HepG2 (cell line): Measurements from ENCODE around the gene LMAN2. TPM values are rescaled to one million over a fixed set of nuclear protein-coding genes. Genes with fewer than 3 reads are reported as not detected.

Source experiments
- ATF7 ChIP-seq, 2 experiments: fragments of 450-650 bp in 1 of 2; sonication (generic) in 1 of 2; formaldehyde crosslinking in 1 of 2; IDR thresholded peaks; 2 replicates each; pipeline versions ENCODE4 v1.4.0 to v1.6.1; 2016 to 2020; ENCODE audit warnings: antibody characterized with exemption in 1 of 2, mild to moderate bottlenecking in 1 of 2, missing genetic modification reagents in 1 of 2
- CEBPB ChIP-seq: IDR thresholded peaks from 2 replicates; pipeline ENCODE4 v1.6.1; 2011; ENCODE audit warnings: low read depth, low read length, improper control_type of control experiment, borderline replicate concordance
- ERF ChIP-seq: IDR thresholded peaks from 2 replicates; pipeline ENCODE4 v1.6.1; 2018; ENCODE audit warnings: missing biosample characterization, missing genetic modification reagents
- GMEB1 ChIP-seq: sonication (generic); formaldehyde crosslinking; IDR thresholded peaks from 2 replicates; pipeline ENCODE4 v1.5.1; 2020; ENCODE audit warnings: missing genetic modification reagents, mild to moderate bottlenecking, borderline replicate concordance
- GTF3A ChIP-seq: sonication (generic); formaldehyde crosslinking; conservative IDR thresholded peaks from 2 replicates; pipeline ENCODE4 v1.4.0; 2020; ENCODE audit warnings: mild to moderate bottlenecking, missing genetic modification reagents
- HDAC6 ChIP-seq: fragments of 200-600 bp; sonication (generic); IDR thresholded peaks from 2 replicates; pipeline ENCODE4 v1.7.0; 2017; ENCODE audit warnings: mild to moderate bottlenecking, antibody characterized with exemption, low read length, low read depth
- IRF2 ChIP-seq: IDR thresholded peaks from 2 replicates; pipeline ENCODE4 v1.6.1; 2018; ENCODE audit warnings: missing genetic modification reagents, missing compliant biosample characterization
- NR2F2 ChIP-seq: IDR thresholded peaks from 2 replicates; pipeline ENCODE4 v1.6.1; 2012; ENCODE audit warnings: low read depth, inconsistent platforms, borderline replicate concordance
- PITX1 ChIP-seq: sonication (generic); formaldehyde crosslinking; IDR thresholded peaks from 2 replicates; pipeline ENCODE4 v1.5.1; 2020; ENCODE audit warnings: mild to moderate bottlenecking, missing genetic modification reagents
- RFXANK ChIP-seq: IDR thresholded peaks from 2 replicates; pipeline ENCODE4 v1.6.1; 2016
- RORA ChIP-seq: sonication (generic); formaldehyde crosslinking; IDR thresholded peaks from 2 replicates; pipeline ENCODE4 v1.5.0; 2020; ENCODE audit warnings: mild to moderate bottlenecking, missing genetic modification reagents, moderate library complexity
- ZBTB42 ChIP-seq: sonication (generic); formaldehyde crosslinking; IDR thresholded peaks from 2 replicates; pipeline ENCODE4 v1.5.0; 2020; ENCODE audit warnings: mild to moderate bottlenecking, missing genetic modification reagents
- ZFP36L1 ChIP-seq: sonication (generic); formaldehyde crosslinking; IDR thresholded peaks from 2 replicates; pipeline ENCODE4 v1.8.0; 2022; ENCODE audit warnings: mild to moderate bottlenecking, missing genetic modification reagents, moderate library complexity
- ZFYVE20 ChIP-seq: sonication (generic); formaldehyde crosslinking; IDR thresholded peaks from 2 replicates; pipeline ENCODE4 v1.8.0; 2023; ENCODE audit warnings: low read depth, mild to moderate bottlenecking, moderate library complexity, missing genetic modification reagents, borderline replicate concordance
- ZNF263 ChIP-seq: sonication (generic); formaldehyde crosslinking; IDR thresholded peaks from 2 replicates; pipeline ENCODE4 v1.4.0; 2020; ENCODE audit warnings: missing genetic modification reagents
- ZNF34 ChIP-seq: sonication (generic); formaldehyde crosslinking; IDR thresholded peaks from 2 replicates; pipeline ENCODE4 v1.4.0; 2020; ENCODE audit warnings: mild to moderate bottlenecking, missing genetic modification reagents, borderline replicate concordance
- ZNF441 ChIP-seq: sonication (generic); formaldehyde crosslinking; IDR thresholded peaks from 2 replicates; pipeline ENCODE4 v1.7.0; 2021; ENCODE audit warnings: missing genetic modification reagents, borderline replicate concordance
- ZNF460 ChIP-seq: sonication (generic); formaldehyde crosslinking; IDR thresholded peaks from 2 replicates; pipeline ENCODE4 v1.5.1; 2020; ENCODE audit warnings: missing genetic modification reagents, mild to moderate bottlenecking, borderline replicate concordance
- ZNF468 ChIP-seq: sonication (generic); formaldehyde crosslinking; IDR thresholded peaks from 2 replicates; pipeline ENCODE4 v1.8.0; 2022; ENCODE audit warnings: mild to moderate bottlenecking, moderate library complexity, missing genetic modification reagents
- ZNF674 ChIP-seq: sonication (generic); formaldehyde crosslinking; IDR thresholded peaks from 2 replicates; pipeline ENCODE4 v1.5.0; 2020; ENCODE audit warnings: low read depth, mild to moderate bottlenecking, missing genetic modification reagents
- ZNF747 ChIP-seq: sonication (generic); formaldehyde crosslinking; IDR thresholded peaks from 2 replicates; pipeline ENCODE4 v1.8.1; 2023; ENCODE audit warnings: missing genetic modification reagents, mild to moderate bottlenecking, borderline replicate concordance
- ZNF772 ChIP-seq: sonication (generic); formaldehyde crosslinking; IDR thresholded peaks from 2 replicates; pipeline ENCODE4 v1.5.0; 2020; ENCODE audit warnings: mild to moderate bottlenecking, missing genetic modification reagents
- ZNF790 ChIP-seq: sonication (generic); formaldehyde crosslinking; IDR thresholded peaks from 2 replicates; pipeline ENCODE4 v1.8.0; 2022; ENCODE audit warnings: missing genetic modification reagents, mild to moderate bottlenecking, borderline replicate concordance
- ZNF879 ChIP-seq: sonication (generic); formaldehyde crosslinking; IDR thresholded peaks from 2 replicates; pipeline ENCODE4 v1.8.1; 2023; ENCODE audit warnings: missing genetic modification reagents
- ZSCAN22 ChIP-seq: sonication (generic); formaldehyde crosslinking; IDR thresholded peaks from 2 replicates; pipeline ENCODE4 v1.4.0; 2020; ENCODE audit warnings: mild to moderate bottlenecking, missing genetic modification reagents
- polyA plus RNA-seq, 8 experiments: library from polyadenylated mRNA; depleted of rRNA in 3 of 8; stranded (reverse) in 7 of 8; unstranded in 1 of 8; fragments of >200 nt; fragmentation: Illumina TruSeq in 4 of 8; extraction: Trizol in 4 of 8; gene quantifications; 2 replicates each; pipeline versions ENCODE4 v1.2.1 to v1.2.3, GENCODE V29; 2011 to 2016; ENCODE audit warnings: low read depth in 4 of 8, missing spikeins in 1 of 8, mixed read lengths in 1 of 8; ENCODE audit not compliant: insufficient read depth in 1 of 8
- total RNA-seq, 5 experiments: library from RNA; depleted of rRNA; stranded (reverse); fragments of >200 nt; fragmentation: Illumina TruSeq; extraction: Trizol; gene quantifications; 2 replicates each; pipeline ENCODE4 v1.2.3, GENCODE V29; 2016; ENCODE audit warnings: low read depth in 1 of 5
- TF ChIP-seq, protein P1 (sequence below): IDR thresholded peaks from 2 replicates; pipeline ENCODE4 v1.6.1; 2016
- TF ChIP-seq, protein P2 (sequence below): sonication (generic); formaldehyde crosslinking; conservative IDR thresholded peaks from 2 replicates; pipeline ENCODE4 v1.5.0; 2020; ENCODE audit warnings: missing genetic modification reagents
- TF ChIP-seq, protein P3 (sequence below): sonication (generic); formaldehyde crosslinking; IDR thresholded peaks from 2 replicates; pipeline ENCODE4 v1.4.0; 2020; ENCODE audit warnings: missing genetic modification reagents

LMAN2 gene
- total and polyA plus RNA-seq, 2 of the 13 experiments (the other 11 are each of a cell fraction or from before 2014, with no cell fraction given) = 191 to 197 TPM

- TF ChIP-seq ZNF34 = no peak
- no peak for TF ChIP-seq ZNF460 (CRISPR knock-in tag)
- no peak for TF ChIP-seq RORA (CRISPR knock-in tag)
- no peak for TF ChIP-seq ZNF263 (CRISPR knock-in tag)
- TF ChIP-seq ZNF790 (CRISPR knock-in tag) = no peak
- TF ChIP-seq ZNF772 (CRISPR knock-in tag) = no peak
- no peak for TF ChIP-seq GTF3A (CRISPR knock-in tag)
- TF ChIP-seq GMEB1 (CRISPR knock-in tag) = no peak
- TF ChIP-seq RFXANK (CRISPR knock-in tag) = no peak
- TF ChIP-seq ZNF468 (CRISPR knock-in tag) = no peak
- TF ChIP-seq ZNF879 (CRISPR knock-in tag) = no peak
- TF ChIP-seq, protein P1, sequence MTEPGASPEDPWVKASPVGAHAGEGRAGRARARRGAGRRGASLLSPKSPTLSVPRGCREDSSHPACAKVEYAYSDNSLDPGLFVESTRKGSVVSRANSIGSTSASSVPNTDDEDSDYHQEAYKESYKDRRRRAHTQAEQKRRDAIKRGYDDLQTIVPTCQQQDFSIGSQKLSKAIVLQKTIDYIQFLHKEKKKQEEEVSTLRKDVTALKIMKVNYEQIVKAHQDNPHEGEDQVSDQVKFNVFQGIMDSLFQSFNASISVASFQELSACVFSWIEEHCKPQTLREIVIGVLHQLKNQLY = no peak
- no peak for TF ChIP-seq CEBPB
- TF ChIP-seq ZFYVE20 (CRISPR knock-in tag) = no peak
- TF ChIP-seq, protein P2, sequence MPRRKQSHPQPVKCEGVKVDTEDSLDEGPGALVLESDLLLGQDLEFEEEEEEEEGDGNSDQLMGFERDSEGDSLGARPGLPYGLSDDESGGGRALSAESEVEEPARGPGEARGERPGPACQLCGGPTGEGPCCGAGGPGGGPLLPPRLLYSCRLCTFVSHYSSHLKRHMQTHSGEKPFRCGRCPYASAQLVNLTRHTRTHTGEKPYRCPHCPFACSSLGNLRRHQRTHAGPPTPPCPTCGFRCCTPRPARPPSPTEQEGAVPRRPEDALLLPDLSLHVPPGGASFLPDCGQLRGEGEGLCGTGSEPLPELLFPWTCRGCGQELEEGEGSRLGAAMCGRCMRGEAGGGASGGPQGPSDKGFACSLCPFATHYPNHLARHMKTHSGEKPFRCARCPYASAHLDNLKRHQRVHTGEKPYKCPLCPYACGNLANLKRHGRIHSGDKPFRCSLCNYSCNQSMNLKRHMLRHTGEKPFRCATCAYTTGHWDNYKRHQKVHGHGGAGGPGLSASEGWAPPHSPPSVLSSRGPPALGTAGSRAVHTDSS (CRISPR knock-in tag) = no peak
- TF ChIP-seq ZNF441 (CRISPR knock-in tag) = no peak
- no peak for TF ChIP-seq ZNF674
- no peak for TF ChIP-seq HDAC6
- TF ChIP-seq ZNF747 (CRISPR knock-in tag) = no peak
- TF ChIP-seq, protein P3, sequence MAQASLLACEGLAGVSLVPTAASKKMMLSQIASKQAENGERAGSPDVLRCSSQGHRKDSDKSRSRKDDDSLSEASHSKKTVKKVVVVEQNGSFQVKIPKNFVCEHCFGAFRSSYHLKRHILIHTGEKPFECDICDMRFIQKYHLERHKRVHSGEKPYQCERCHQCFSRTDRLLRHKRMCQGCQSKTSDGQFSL (CRISPR knock-in tag) = no peak
- no peak for TF ChIP-seq ZFP36L1
- no peak for TF ChIP-seq PITX1 (CRISPR knock-in tag)
- TF ChIP-seq ATF7 (IDR thresholded peaks at IDR 0.05) = no peak
- TF ChIP-seq ATF7 (CRISPR knock-in tag; IDR thresholded peaks at IDR 0.05) = no peak
- TF ChIP-seq IRF2 = peak; percentile 69; the same call in 1 of the 2 replicates
- peak; percentile 75; the same call in 1 of the 2 replicates for TF ChIP-seq ERF (CRISPR knock-in tag)
- TF ChIP-seq ZSCAN22 (CRISPR knock-in tag) = no peak
- no peak for TF ChIP-seq NR2F2
- no peak for TF ChIP-seq ZBTB42 (CRISPR knock-in tag)
Measured at GRCh38 chr5:177370488-177371119, 19.1 kb upstream of the LMAN2 start (continued).
